Stimulated activated naive CD8-positive, alpha-beta T cell treated with anti-CD3 and anti-CD28 coated beads, Interleukin-15, Interleukin-2, amounts not matched to agents 100 U/mL and 50 U/mL, for 24 hours (primary cell): ENCODE measurements around the gene GFI1.
"Not testable (repeated sequence)": the region's sequence is repeated elsewhere in the genome, so short reads cannot be mapped to it uniquely, and the experiment has no call there.

Experiments used
- ATAC-seq: fragments of 150-1000 bp; cut with Tn5 transposase; one replicate; pipeline ENCODE4 v1.10.0; 2021
- DNase-seq: peaks from one replicate; pipeline ENCODE4 v3.0.0; 2021

Gene GFI1

GRCh38 chr1:92465256-92465647 is 21.5 kb downstream of the GFI1 start:
- DNase-seq = no peak
- no peak for ATAC-seq

- no peak for DNase-seq
- ATAC-seq = peak; percentile 51
Observed at GRCh38 chr1:92464588-92465255, 22.0 kb downstream of the GFI1 start.

GRCh38 chr1:92461364-92462097 is 25.2 kb downstream of the GFI1 start:
- DNase-seq (no peak), ATAC-seq (no peak)

GRCh38 chr1:92459871-92460320 is 26.8 kb downstream of the GFI1 start:
- ATAC-seq = no peak
- no peak for DNase-seq

GRCh38 chr1:92458146-92458545 is 28.6 kb downstream of the GFI1 start:
- ATAC-seq = no peak

GRCh38 chr1:92447976-92448375 is 38.7 kb downstream of the GFI1 start:
- no peak for ATAC-seq
- DNase-seq = no peak

More at GRCh38 chr1:92458146-92458545, 28.6 kb downstream of the GFI1 start:
- no peak for DNase-seq

GRCh38 chr1:92447033-92447681 is 39.6 kb downstream of the GFI1 start:
- ATAC-seq (peak; percentile 19), DNase-seq (no peak)

GRCh38 chr1:92446546-92446945 is 40.2 kb downstream of the GFI1 start:
- DNase-seq = no peak
- no peak for ATAC-seq

GRCh38 chr1:92445865-92446264 is 40.9 kb downstream of the GFI1 start:
- DNase-seq (no peak), ATAC-seq (no peak)

- DNase-seq (no peak), ATAC-seq (no peak)
Observed at GRCh38 chr1:92444351-92444750, 42.4 kb downstream of the GFI1 start.

- ATAC-seq (no peak), DNase-seq (no peak)
Observed at GRCh38 chr1:92443893-92444292, 42.8 kb downstream of the GFI1 start.

- ATAC-seq (no peak), DNase-seq (no peak)
Observed at GRCh38 chr1:92442351-92442750, 44.4 kb downstream of the GFI1 start.

- ATAC-seq = no peak
Observed at GRCh38 chr1:92441697-92442342, 44.9 kb downstream of the GFI1 start.

GRCh38 chr1:92441316-92441696 is 45.4 kb downstream of the GFI1 start:
- DNase-seq (no peak), ATAC-seq (no peak)

More at GRCh38 chr1:92441697-92442342, 44.9 kb downstream of the GFI1 start:
- DNase-seq = no peak

GRCh38 chr1:92439291-92439690 is 47.4 kb downstream of the GFI1 start:
- ATAC-seq (peak; percentile 36), DNase-seq (no peak)

GRCh38 chr1:92434572-92434971 is 52.2 kb downstream of the GFI1 start:
- DNase-seq, ATAC-seq: not testable (repeated sequence)

GRCh38 chr1:92430030-92430429 is 56.7 kb downstream of the GFI1 start:
- ATAC-seq = no peak
- no peak for DNase-seq

- ATAC-seq (no peak), DNase-seq (no peak)
Observed at GRCh38 chr1:92425617-92426016, 61.1 kb downstream of the GFI1 start.
